ENCODE results near the gene POLDIP2. TPM values are rescaled to one million over a fixed set of nuclear protein-coding genes. Genes with fewer than 3 reads are reported as not detected.

Gene POLDIP2
- total RNA-seq, 1 experiment from 2014 or later, result 82.8 TPM

- Mint-ChIP-seq H3K27ac (no peak overlapping the region), H3K4me3 (no peak overlapping the region), H3K27me3 (ENCODE audit: low read depth) (no peaks in the 10 kb centered on the region), H3K4me1 (peaks cover 19 to 23% of the 10 kb centered on the region in 2 experiments), H3K9me3 (no peaks in the 10 kb centered on the region; a peak in 1 of 5 replicates), H3K36me3 (ENCODE audit: insufficient read depth in 1 of 3, low read depth in 3 of 3) (peaks cover 5 to 14% (median 12%) of the 10 kb centered on the region in 3 experiments; a peak in 6 of 7 replicates)
- no peak overlapping the region for H3K4ac ChIP-seq (ENCODE audit: low read depth, low read length)
- H3K23ac ChIP-seq (ENCODE audit: insufficient read length, low read depth, low read length), result no peak overlapping the region
- H2BK15ac ChIP-seq (ENCODE audit: low read depth, low read length), result no peak overlapping the region
- peaks cover 13% of the 10 kb centered on the region for H3K23me2 ChIP-seq (ENCODE audit: insufficient read length, low read depth, low read length, poor library complexity, severe bottlenecking)
- H3T11ph ChIP-seq (ENCODE audit: low read length), result no peak overlapping the region
- H4K8ac ChIP-seq (replicated peaks; ENCODE audit: insufficient read length, low read depth, low read length), result no peak overlapping the region
- no peak overlapping the region for H4K91ac ChIP-seq (ENCODE audit: insufficient read length, low read depth, low read length)
- no peaks in the 10 kb centered on the region for H4K20me1 ChIP-seq (ENCODE audit: control insufficient read depth, insufficient read depth, insufficient read length)
- H2BK120ac ChIP-seq (ENCODE audit: low read depth, low read length, poor library complexity, severe bottlenecking), result no peak overlapping the region
- H2BK20ac ChIP-seq (ENCODE audit: low read depth, low read length, poor library complexity, severe bottlenecking), result no peak overlapping the region
- DNase-seq, result no peak
- no peak overlapping the region for H2AFZ ChIP-seq (ENCODE audit: low read length)
- H3K79me1 ChIP-seq (ENCODE audit: insufficient read depth, low read depth, low read length, poor library complexity, severe bottlenecking), result no peaks in the 10 kb centered on the region
- no peak for TF ChIP-seq CTCF (conservative IDR thresholded peaks at IDR 0.05)
- no peak overlapping the region for H4K5ac ChIP-seq (ENCODE audit: insufficient read length, low read depth, low read length)
- H3K4me1 ChIP-seq (ENCODE audit: insufficient read depth, low read length), result peaks cover 9% of the 10 kb centered on the region; the same call in 1 of the 2 replicates
- no peak overlapping the region for H2BK12ac ChIP-seq (ENCODE audit: insufficient read length, low read depth, low read length)
- H2AK5ac ChIP-seq (ENCODE audit: insufficient read length, low read length), result no peak overlapping the region
- no peak overlapping the region for H3K27ac ChIP-seq (ENCODE audit: insufficient read length, low read depth, low read length)
- no peak overlapping the region for H3K14ac ChIP-seq (ENCODE audit: insufficient read depth, low read length)
- no peak overlapping the region for H3K18ac ChIP-seq (ENCODE audit: insufficient read length, low read depth, low read length)
- no peaks in the 10 kb centered on the region for H3K9me3 ChIP-seq (ENCODE audit: control insufficient read depth, low read depth, low read length)
- H2BK5ac ChIP-seq (ENCODE audit: insufficient read length, low read length), result no peak overlapping the region
- H3K56ac ChIP-seq (ENCODE audit: insufficient read length, low read depth, low read length), result no peak overlapping the region
- no CpG with 5 or more reads among the region's 1 CpG for WGBS (ENCODE audit: extremely low coverage, insufficient read length, low lambda C conversion rate)
- H3K79me2 ChIP-seq (ENCODE audit: insufficient read depth, low read length), result no peaks in the 10 kb centered on the region; the same call in 1 of the 2 replicates
- no peak overlapping the region for H3K9ac ChIP-seq (ENCODE audit: extremely low read depth, insufficient read length, low read length)
- no peak overlapping the region for H3K4me2 ChIP-seq (ENCODE audit: insufficient read depth, insufficient read length, low read length)
- no peaks in the 10 kb centered on the region for H3K27me3 ChIP-seq (ENCODE audit: insufficient read depth, low read length)
Observed at GRCh38 chr17:28333083-28333746, 24.1 kb downstream of the POLDIP2 start.
